K562 (cell line): Measurements from ENCODE around the gene NRIP2. TPM values are rescaled to one million over a fixed set of nuclear protein-coding genes. Genes with fewer than 3 reads are reported as not detected.

Source experiments
- CAMTA2 ChIP-seq: fragments of 250-450 bp; sonication (Bioruptor Pico); conservative IDR thresholded peaks from 2 replicates; pipeline ENCODE4 v1.5.1; 2022
- CHD2 ChIP-seq: IDR thresholded peaks from 2 replicates; pipeline ENCODE4 v1.6.1; 2011; ENCODE audit warnings: low read depth, low read length
- CREB1 ChIP-seq, 2 experiments: sonication (generic) in 1 of 2; formaldehyde crosslinking in 1 of 2; IDR thresholded peaks; 2 replicates each; pipeline versions ENCODE4 v1.6.1 to v1.8.0; 2012 to 2022; ENCODE audit warnings: inconsistent platforms in 1 of 2, mild to moderate bottlenecking in 1 of 2, missing genetic modification reagents in 1 of 2, moderate library complexity in 1 of 2
- FOXJ3 ChIP-seq: sonication (generic); formaldehyde crosslinking; IDR thresholded peaks from 2 replicates; pipeline ENCODE4 v1.4.0; 2020; ENCODE audit warnings: mild to moderate bottlenecking, missing genetic modification reagents
- LEF1 ChIP-seq: fragments of 450-650 bp; IDR thresholded peaks from 2 replicates; pipeline ENCODE4 v1.6.1; 2016; ENCODE audit warnings: mild to moderate bottlenecking
- MED1 ChIP-seq: sonication (generic); formaldehyde crosslinking; IDR thresholded peaks from 2 replicates; pipeline ENCODE4 v1.8.1; 2023; ENCODE audit warnings: missing genetic modification reagents, borderline replicate concordance
- PHTF2 ChIP-seq: fragments of 250-450 bp; sonication (Bioruptor Pico); IDR thresholded peaks from 2 replicates; pipeline ENCODE4 v1.5.0; 2021; ENCODE audit warnings: mild to moderate bottlenecking
- PML ChIP-seq: IDR thresholded peaks from 2 replicates; pipeline ENCODE4 v1.6.1; 2012; ENCODE audit warnings: low read length, inconsistent platforms
- RAD51 ChIP-seq: fragments of 450-650 bp; IDR thresholded peaks from 2 replicates; pipeline ENCODE4 v1.7.1; 2016; ENCODE audit warnings: low read depth, mild to moderate bottlenecking, borderline replicate concordance
- RHOXF2B ChIP-seq: fragments of 250-450 bp; sonication (Bioruptor Pico); conservative IDR thresholded peaks from 2 replicates; pipeline ENCODE4 v1.5.1; 2021
- U2AF1 ChIP-seq: fragments of 200-400 bp; formaldehyde crosslinking; optimal IDR thresholded peaks from 2 replicates; pipeline ENCODE3; 2017; ENCODE audit warnings: mild to moderate bottlenecking, low read depth, low read length, moderate library complexity
- ZNF668 ChIP-seq: fragments of 250-450 bp; sonication (Bioruptor Pico); IDR thresholded peaks from 2 replicates; pipeline ENCODE4 v1.8.0; 2022; ENCODE audit warnings: mild to moderate bottlenecking, inconsistent platforms
- ZSCAN29 ChIP-seq: fragments of 450-650 bp; IDR thresholded peaks from 2 replicates; pipeline ENCODE4 v1.6.1; 2017
- polyA plus RNA-seq, 8 experiments: library from polyadenylated mRNA; depleted of rRNA in 4 of 8; stranded (reverse) in 5 of 8; unstranded in 3 of 8; fragments of >200 nt; fragmentation: Nextera tagmentation in 2 of 8; fragmentation: Illumina TruSeq in 1 of 8; extraction: Ambion mirVana in 2 of 8; extraction: Trizol in 1 of 8; gene quantifications; 2 replicates each; pipeline versions ENCODE4 v1.2.1 to v1.2.3, GENCODE V29; 2011 to 2014; ENCODE audit warnings: inconsistent platforms in 1 of 8, missing spikeins in 1 of 8
- total RNA-seq, 7 experiments: library from RNA; depleted of rRNA in 6 of 7; stranded (reverse); fragments of >200 nt in 6 of 7; fragmentation: Illumina TruSeq in 2 of 7; extraction: Trizol in 2 of 7; gene quantifications; 2 replicates each; pipeline versions ENCODE4 v1.2.1 to v1.2.3, GENCODE V29; 2011 to 2021; ENCODE audit warnings: low replicate concordance in 1 of 7
- TF ChIP-seq, protein P1 (sequence below): sonication (generic); formaldehyde crosslinking; IDR thresholded peaks from 2 replicates; pipeline ENCODE4 v1.8.1; 2023; ENCODE audit warnings: mild to moderate bottlenecking, missing genetic modification reagents
- TF ChIP-seq, protein P2 (sequence below): sonication (generic); formaldehyde crosslinking; IDR thresholded peaks from 2 replicates; pipeline ENCODE4 v1.8.0; 2023; ENCODE audit warnings: mild to moderate bottlenecking, missing genetic modification reagents
- TF ChIP-seq, protein P3 (sequence below): fragments of 450-650 bp; IDR thresholded peaks from one replicate; pipeline ENCODE4 v1.6.1; 2018; ENCODE audit warnings: mild to moderate bottlenecking, moderate library complexity; ENCODE audit not compliant: partially characterized antibody
- TF ChIP-seq, protein P4 (sequence below): sonication (generic); formaldehyde crosslinking; IDR thresholded peaks from 2 replicates; pipeline ENCODE4 v1.5.0; 2020; ENCODE audit warnings: missing genetic modification reagents

NRIP2 gene
- total and polyA plus RNA-seq, 9 of the 15 experiments (the other 6 are each of a cell fraction or from before 2014, with no cell fraction given) = 0.07 to 0.10 TPM; not detected in 7

GRCh38 chr12:2794191-2794735 lies 40.6 kb downstream of the NRIP2 start (continued):
- no peak for TF ChIP-seq CREB1 (IDR thresholded peaks at IDR 0.05)
- TF ChIP-seq CREB1 (CRISPR knock-in tag; IDR thresholded peaks at IDR 0.05) = no peak
- no peak for TF ChIP-seq U2AF1
- TF ChIP-seq, protein P1, sequence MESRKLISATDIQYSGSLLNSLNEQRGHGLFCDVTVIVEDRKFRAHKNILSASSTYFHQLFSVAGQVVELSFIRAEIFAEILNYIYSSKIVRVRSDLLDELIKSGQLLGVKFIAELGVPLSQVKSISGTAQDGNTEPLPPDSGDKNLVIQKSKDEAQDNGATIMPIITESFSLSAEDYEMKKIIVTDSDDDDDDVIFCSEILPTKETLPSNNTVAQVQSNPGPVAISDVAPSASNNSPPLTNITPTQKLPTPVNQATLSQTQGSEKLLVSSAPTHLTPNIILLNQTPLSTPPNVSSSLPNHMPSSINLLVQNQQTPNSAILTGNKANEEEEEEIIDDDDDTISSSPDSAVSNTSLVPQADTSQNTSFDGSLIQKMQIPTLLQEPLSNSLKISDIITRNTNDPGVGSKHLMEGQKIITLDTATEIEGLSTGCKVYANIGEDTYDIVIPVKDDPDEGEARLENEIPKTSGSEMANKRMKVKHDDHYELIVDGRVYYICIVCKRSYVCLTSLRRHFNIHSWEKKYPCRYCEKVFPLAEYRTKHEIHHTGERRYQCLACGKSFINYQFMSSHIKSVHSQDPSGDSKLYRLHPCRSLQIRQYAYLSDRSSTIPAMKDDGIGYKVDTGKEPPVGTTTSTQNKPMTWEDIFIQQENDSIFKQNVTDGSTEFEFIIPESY (CRISPR knock-in tag) = peak; percentile 90
- TF ChIP-seq LEF1 = no peak
- TF ChIP-seq PHTF2 (CRISPR knock-in tag) = no peak
- 0 out of 2 replicates have a peak, but pooled peaks have one; percentile 33 for TF ChIP-seq ZSCAN29
- no peak for TF ChIP-seq PML
- no peak for TF ChIP-seq RAD51
- no peak for TF ChIP-seq CAMTA2
- TF ChIP-seq, protein P2, sequence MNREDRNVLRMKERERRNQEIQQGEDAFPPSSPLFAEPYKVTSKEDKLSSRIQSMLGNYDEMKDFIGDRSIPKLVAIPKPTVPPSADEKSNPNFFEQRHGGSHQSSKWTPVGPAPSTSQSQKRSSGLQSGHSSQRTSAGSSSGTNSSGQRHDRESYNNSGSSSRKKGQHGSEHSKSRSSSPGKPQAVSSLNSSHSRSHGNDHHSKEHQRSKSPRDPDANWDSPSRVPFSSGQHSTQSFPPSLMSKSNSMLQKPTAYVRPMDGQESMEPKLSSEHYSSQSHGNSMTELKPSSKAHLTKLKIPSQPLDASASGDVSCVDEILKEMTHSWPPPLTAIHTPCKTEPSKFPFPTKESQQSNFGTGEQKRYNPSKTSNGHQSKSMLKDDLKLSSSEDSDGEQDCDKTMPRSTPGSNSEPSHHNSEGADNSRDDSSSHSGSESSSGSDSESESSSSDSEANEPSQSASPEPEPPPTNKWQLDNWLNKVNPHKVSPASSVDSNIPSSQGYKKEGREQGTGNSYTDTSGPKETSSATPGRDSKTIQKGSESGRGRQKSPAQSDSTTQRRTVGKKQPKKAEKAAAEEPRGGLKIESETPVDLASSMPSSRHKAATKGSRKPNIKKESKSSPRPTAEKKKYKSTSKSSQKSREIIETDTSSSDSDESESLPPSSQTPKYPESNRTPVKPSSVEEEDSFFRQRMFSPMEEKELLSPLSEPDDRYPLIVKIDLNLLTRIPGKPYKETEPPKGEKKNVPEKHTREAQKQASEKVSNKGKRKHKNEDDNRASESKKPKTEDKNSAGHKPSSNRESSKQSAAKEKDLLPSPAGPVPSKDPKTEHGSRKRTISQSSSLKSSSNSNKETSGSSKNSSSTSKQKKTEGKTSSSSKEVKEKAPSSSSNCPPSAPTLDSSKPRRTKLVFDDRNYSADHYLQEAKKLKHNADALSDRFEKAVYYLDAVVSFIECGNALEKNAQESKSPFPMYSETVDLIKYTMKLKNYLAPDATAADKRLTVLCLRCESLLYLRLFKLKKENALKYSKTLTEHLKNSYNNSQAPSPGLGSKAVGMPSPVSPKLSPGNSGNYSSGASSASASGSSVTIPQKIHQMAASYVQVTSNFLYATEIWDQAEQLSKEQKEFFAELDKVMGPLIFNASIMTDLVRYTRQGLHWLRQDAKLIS (CRISPR knock-in tag) = no peak
- no peak for TF ChIP-seq RHOXF2B
- no peak for TF ChIP-seq FOXJ3 (CRISPR knock-in tag)
- TF ChIP-seq, protein P3, sequence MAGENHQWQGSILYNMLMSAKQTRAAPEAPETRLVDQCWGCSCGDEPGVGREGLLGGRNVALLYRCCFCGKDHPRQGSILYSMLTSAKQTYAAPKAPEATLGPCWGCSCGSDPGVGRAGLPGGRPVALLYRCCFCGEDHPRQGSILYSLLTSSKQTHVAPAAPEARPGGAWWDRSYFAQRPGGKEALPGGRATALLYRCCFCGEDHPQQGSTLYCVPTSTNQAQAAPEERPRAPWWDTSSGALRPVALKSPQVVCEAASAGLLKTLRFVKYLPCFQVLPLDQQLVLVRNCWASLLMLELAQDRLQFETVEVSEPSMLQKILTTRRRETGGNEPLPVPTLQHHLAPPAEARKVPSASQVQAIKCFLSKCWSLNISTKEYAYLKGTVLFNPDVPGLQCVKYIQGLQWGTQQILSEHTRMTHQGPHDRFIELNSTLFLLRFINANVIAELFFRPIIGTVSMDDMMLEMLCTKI = no peak
- TF ChIP-seq ZNF668 (CRISPR knock-in tag) = no peak
- TF ChIP-seq, protein P4, sequence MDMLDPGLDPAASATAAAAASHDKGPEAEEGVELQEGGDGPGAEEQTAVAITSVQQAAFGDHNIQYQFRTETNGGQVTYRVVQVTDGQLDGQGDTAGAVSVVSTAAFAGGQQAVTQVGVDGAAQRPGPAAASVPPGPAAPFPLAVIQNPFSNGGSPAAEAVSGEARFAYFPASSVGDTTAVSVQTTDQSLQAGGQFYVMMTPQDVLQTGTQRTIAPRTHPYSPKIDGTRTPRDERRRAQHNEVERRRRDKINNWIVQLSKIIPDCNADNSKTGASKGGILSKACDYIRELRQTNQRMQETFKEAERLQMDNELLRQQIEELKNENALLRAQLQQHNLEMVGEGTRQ (CRISPR knock-in tag) = no peak
- TF ChIP-seq MED1 (CRISPR knock-in tag) = no peak
- TF ChIP-seq CHD2 = no peak
